Measurements from ENCODE around the gene PLXNA1.

The PLXNA1 gene

GRCh38 chr3:127008236-127008635, 25.3 kb downstream of the PLXNA1 start:
- CTCF ChIA-PET = no interaction called here
- no peak for TF ChIP-seq FOXK2 (IDR thresholded peaks at IDR 0.05)
- TF ChIP-seq TARDBP (IDR thresholded peaks at IDR 0.05) = no peak
- TF ChIP-seq SP1 (IDR thresholded peaks at IDR 0.05) = no peak
- no peak for TF ChIP-seq L3MBTL2 (conservative IDR thresholded peaks at IDR 0.05)
- TF ChIP-seq FOXM1 (IDR thresholded peaks at IDR 0.05; ENCODE audit: borderline replicate concordance) = no peak
- POLR2A ChIA-PET = no interaction called here
- DNase-seq (ENCODE audit: extremely low spot score) = no peak

GRCh38 chr3:127009531-127009930, 26.6 kb downstream of the PLXNA1 start:
- CTCF ChIA-PET = no interaction called here
- DNase-seq (ENCODE audit: extremely low spot score) = no peak
- POLR2A ChIA-PET = no interaction called here
- no peak for TF ChIP-seq BHLHE40 (IDR thresholded peaks at IDR 0.05; ENCODE audit: borderline replicate concordance)
- no peak for TF ChIP-seq SUZ12 (IDR thresholded peaks at IDR 0.05)
- no peak for TF ChIP-seq LEF1 (IDR thresholded peaks at IDR 0.05; ENCODE audit: borderline replicate concordance)
- no peak for TF ChIP-seq ELF4 (IDR thresholded peaks at IDR 0.05)
- TF ChIP-seq L3MBTL2 (conservative IDR thresholded peaks at IDR 0.05) = no peak
- TF ChIP-seq NFRKB (IDR thresholded peaks at IDR 0.05) = no peak

- POLR2A ChIA-PET = no interaction called here
- DNase-seq (ENCODE audit: extremely low spot score) = no peak
- TF ChIP-seq FOXA1 (IDR thresholded peaks at IDR 0.05) (no peak), FOXK2 (IDR thresholded peaks at IDR 0.05) (no peak), PKNOX1 (IDR thresholded peaks at IDR 0.05) (no peak)
- CTCF ChIA-PET = no interaction called here
Observed at GRCh38 chr3:127011270-127011992, 28.5 kb downstream of the PLXNA1 start.

GRCh38 chr3:127012091-127012490, 29.2 kb downstream of the PLXNA1 start:
- DNase-seq (ENCODE audit: extremely low spot score) = no peak
- ChIA-PET POLR2A (no interaction called here), CTCF (no interaction called here)
- TF ChIP-seq L3MBTL2 (conservative IDR thresholded peaks at IDR 0.05) (no peak), TARDBP (IDR thresholded peaks at IDR 0.05) (no peak), FOXA1 (IDR thresholded peaks at IDR 0.05) (no peak), ELF4 (IDR thresholded peaks at IDR 0.05) (no peak), SP1 (IDR thresholded peaks at IDR 0.05) (no peak), ZNF384 (IDR thresholded peaks at IDR 0.05) (no peak), HDGF (IDR thresholded peaks at IDR 0.05; ENCODE audit: borderline replicate concordance) (no peak), NFRKB (IDR thresholded peaks at IDR 0.05) (no peak), FOXK2 (IDR thresholded peaks at IDR 0.05) (no peak), LEF1 (IDR thresholded peaks at IDR 0.05; ENCODE audit: borderline replicate concordance) (no peak), FOXM1 (IDR thresholded peaks at IDR 0.05; ENCODE audit: borderline replicate concordance) (no peak)

- TF ChIP-seq L3MBTL2 (conservative IDR thresholded peaks at IDR 0.05) (no peak), ARNT (IDR thresholded peaks at IDR 0.05) (no peak), LEF1 (IDR thresholded peaks at IDR 0.05; ENCODE audit: borderline replicate concordance) (no peak), BHLHE40 (IDR thresholded peaks at IDR 0.05; ENCODE audit: borderline replicate concordance) (no peak), SP1 (IDR thresholded peaks at IDR 0.05) (no peak), ZNF384 (IDR thresholded peaks at IDR 0.05) (no peak), FOXK2 (IDR thresholded peaks at IDR 0.05) (no peak), NFRKB (IDR thresholded peaks at IDR 0.05) (no peak), SUZ12 (IDR thresholded peaks at IDR 0.05) (no peak), FOXA1 (IDR thresholded peaks at IDR 0.05) (no peak)
- CTCF ChIA-PET = no interaction called here
- POLR2A ChIA-PET = no interaction called here
- DNase-seq (ENCODE audit: extremely low spot score) = no peak
Observed at GRCh38 chr3:127013181-127013580, 30.3 kb downstream of the PLXNA1 start.

GRCh38 chr3:127013758-127014535, 31.0 kb downstream of the PLXNA1 start:
- POLR2A ChIA-PET = no interaction called here
- DNase-seq (ENCODE audit: extremely low spot score) = no peak
- no peak for TF ChIP-seq CTBP1 (IDR thresholded peaks at IDR 0.05; ENCODE audit: borderline replicate concordance)
- TF ChIP-seq NFRKB (IDR thresholded peaks at IDR 0.05) = no peak
- TF ChIP-seq LEF1 (IDR thresholded peaks at IDR 0.05; ENCODE audit: borderline replicate concordance) = no peak
- no peak for TF ChIP-seq FOXK2 (IDR thresholded peaks at IDR 0.05)
- no peak for TF ChIP-seq FOXM1 (IDR thresholded peaks at IDR 0.05; ENCODE audit: borderline replicate concordance)
- no peak for TF ChIP-seq ZNF384 (IDR thresholded peaks at IDR 0.05)
- TF ChIP-seq SP1 (IDR thresholded peaks at IDR 0.05) = no peak
- TF ChIP-seq BHLHE40 (IDR thresholded peaks at IDR 0.05; ENCODE audit: borderline replicate concordance) = no peak
- no peak for TF ChIP-seq ELF4 (IDR thresholded peaks at IDR 0.05)
- CTCF ChIA-PET = no interaction called here

- ChIA-PET CTCF (interaction anchor here (0.5 kb wide), 1 partner anchor 508 kb away, joined by 3 read pairs; no protein-coding TSS in a partner anchor), POLR2A (no interaction called here)
- DNase-seq (ENCODE audit: extremely low spot score) = no peak
- TF ChIP-seq PKNOX1 (IDR thresholded peaks at IDR 0.05) = no peak
- TF ChIP-seq LEF1 (IDR thresholded peaks at IDR 0.05; ENCODE audit: borderline replicate concordance) = no peak
- no peak for TF ChIP-seq ZNF384 (IDR thresholded peaks at IDR 0.05)
- no peak for TF ChIP-seq HDGF (IDR thresholded peaks at IDR 0.05; ENCODE audit: borderline replicate concordance)
- TF ChIP-seq TARDBP (IDR thresholded peaks at IDR 0.05) = no peak
- no peak for TF ChIP-seq ARNT (IDR thresholded peaks at IDR 0.05)
Observed at GRCh38 chr3:127014536-127015281, 31.8 kb downstream of the PLXNA1 start.
